Hematopoietic multipotent progenitor cell treated with erythropoietin and hydrocortisone succinate and interleukin-3 and kit ligand, for 4 days (in vitro differentiated cells): ENCODE data around the gene RFPL4AL1.
"Not testable (repeated sequence)": the region's sequence is repeated elsewhere in the genome, so short reads cannot be mapped to it uniquely, and the experiment has no call there.

Experiments
- DNase-seq: peaks from one replicate; pipeline ENCODE4 v3.0.0-alpha.2; 2015

Gene RFPL4AL1

DNA sequence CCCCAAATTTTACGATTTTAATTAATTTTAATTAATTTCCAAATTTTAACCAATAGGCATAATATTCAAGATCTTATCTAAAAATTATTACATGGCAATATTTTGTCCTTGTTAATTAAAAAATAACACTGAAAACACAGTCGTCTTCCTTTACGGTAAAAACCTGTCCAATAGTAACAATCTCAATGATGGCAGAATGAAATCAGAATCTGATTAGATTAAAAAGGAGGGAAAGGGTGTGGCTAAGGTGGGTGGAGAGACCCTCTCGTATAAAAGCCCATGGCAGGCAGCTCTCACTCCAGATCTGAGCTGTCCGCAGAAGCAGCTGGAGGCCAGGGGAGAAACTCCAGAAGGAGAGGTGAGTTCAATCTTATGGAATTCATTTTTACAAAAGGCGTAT, at the start of gene RFPL4AL1:
Gene RFPL4AL1 (plus strand): TSS at position 301 of the 400 bp plus-strand sequence. CDS start 2,687 bp downstream, outside the sequence.
- not testable (repeated sequence) for DNase-seq

DNA sequence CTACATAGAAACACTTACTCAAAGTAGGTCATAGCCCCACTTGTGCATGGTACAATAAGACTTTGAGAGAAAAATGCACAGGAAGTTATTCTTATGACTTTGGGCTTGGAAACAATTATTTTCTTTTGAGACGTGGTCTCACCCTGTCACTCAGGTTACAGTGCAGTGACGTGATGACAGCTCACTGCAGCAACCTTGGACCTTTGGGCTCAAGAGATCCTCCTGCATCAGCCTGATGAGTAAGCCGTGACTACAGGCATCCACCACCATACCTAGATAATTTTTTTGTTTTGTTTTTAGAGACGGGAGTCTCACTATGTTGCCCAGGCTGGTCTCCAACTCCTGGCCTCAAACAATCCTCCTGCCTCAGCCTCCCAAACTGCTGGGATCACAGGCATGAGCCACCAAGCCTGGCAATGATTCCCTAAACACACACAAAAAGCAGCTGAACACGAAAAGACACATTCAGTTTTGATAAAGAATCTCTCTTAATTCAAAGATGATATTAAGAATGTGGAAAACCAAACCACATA, 48.6 kb upstream of the RFPL4AL1 start:
- no peak for DNase-seq

DNA sequence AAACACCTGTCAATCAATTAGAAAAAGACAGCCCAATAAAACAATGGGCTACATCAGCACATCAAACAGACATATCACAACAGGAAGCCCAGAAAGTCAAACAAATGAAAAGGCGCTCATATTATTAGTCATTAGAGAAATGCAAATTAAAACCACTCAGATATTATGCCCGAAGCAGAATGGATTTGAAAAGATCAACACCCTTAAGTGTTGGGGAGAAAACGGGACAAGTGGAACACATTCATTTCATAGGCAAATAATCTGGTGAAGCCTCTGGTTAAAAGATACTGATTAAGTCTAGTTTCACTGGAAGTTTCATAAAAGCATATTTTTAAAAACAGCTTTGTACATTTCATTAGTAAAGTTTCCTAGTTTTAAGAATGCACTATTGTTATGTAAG, 48.1 kb upstream of the RFPL4AL1 start:
- DNase-seq: no peak

DNA sequence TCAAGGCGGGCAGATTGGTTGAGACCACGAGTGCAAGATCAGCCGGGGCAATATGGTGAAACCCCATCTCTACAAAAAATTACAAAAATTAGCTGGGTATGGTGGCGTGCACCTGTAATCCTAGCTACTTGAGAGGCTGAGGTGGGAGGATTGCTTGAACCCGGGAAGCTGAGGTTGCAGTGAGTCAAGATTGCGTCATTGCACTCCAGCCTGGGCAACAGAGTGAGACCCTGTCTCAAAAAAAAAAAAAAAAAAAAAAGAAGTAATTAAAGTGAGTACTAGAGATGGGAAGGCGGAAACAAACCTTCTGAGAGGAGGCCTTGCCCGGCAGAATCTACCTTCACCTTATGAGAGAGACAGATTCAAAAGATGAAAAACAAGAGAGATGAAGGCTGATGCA, 45.4 kb upstream of the RFPL4AL1 start:
- no peak for DNase-seq

DNA sequence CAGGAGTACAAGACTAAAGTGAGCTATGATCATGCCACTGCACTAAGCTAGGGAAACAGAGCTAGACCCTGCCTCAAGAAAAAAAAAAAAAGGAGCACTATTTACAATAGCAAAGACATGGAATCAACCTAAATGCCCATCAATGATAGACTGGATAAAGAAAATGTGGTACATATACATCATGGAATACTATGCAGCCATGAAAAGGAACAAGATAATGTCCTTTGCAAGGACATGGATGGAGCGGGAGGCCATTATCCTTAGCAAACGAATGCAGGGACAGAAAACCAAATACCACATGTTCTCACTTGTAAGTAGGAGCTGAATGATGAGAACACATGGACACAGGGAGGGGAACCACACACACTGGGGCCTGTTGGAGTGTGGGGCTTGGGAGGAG, 38.5 kb upstream of the RFPL4AL1 start:
- DNase-seq: not testable (repeated sequence)

DNA sequence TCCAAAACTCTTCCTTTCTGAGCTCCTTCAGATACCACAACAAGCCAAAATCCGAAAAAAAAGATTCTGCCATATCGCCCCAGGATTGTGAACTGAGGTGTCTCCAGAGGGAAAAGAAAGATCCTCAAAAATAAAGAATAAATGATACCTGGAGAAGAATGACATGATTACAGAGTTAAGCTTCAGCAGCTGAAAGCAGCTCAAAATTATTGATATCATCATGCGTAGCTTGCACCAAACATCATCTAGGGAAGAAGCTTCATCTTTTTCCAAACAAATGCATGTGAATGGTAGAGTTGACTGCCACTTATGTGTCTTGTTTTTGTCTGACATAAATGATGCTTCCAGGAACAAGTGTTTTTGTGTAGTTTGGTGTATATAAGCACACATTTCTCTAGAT, 30.6 kb upstream of the RFPL4AL1 start, which contains the start of gene NLRP9:
Gene NLRP9 (minus strand): TSS at position 101 of the 400 bp plus-strand sequence. CDS start 28 bp downstream, at position 73.
- no peak for DNase-seq

DNA sequence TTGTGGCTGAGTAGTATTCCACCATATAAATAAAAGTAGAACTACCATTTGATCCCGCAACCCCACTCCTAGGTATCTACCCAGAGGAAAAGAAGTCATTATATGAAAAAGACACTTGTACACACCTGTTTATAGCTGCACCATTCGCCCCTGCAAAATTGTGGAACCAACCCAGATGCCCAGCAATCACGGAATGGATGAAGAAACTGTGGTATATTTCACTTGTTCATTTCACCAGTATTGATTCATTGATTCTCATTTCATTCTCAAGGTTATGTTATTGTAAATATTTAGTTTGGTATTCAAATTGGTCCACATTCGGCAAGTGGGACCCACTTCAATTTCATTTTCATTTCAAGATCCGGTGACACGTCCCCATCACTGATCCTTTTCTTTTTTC, 18.2 kb upstream of the RFPL4AL1 start:
- no peak for DNase-seq

DNA sequence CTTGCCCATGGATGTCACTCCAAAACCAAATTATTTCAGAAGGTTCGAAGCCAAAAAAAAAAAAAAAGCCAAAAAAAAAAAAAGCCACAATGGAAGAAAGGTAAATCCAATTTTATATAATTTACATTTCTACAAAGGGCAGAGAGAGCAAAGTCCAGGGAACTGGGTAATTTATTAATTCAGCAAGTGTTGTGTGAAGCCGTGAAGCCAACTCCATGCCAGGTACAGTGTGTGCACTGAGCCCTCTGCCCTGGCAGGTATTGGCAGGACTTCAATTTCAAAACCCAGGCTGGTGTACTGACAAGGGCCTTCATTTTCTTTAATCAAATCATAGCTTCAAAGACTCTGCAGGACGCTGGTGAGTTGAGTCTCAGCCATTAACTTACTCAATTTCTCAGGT, 15.5 kb upstream of the RFPL4AL1 start:
- no peak for DNase-seq

DNA sequence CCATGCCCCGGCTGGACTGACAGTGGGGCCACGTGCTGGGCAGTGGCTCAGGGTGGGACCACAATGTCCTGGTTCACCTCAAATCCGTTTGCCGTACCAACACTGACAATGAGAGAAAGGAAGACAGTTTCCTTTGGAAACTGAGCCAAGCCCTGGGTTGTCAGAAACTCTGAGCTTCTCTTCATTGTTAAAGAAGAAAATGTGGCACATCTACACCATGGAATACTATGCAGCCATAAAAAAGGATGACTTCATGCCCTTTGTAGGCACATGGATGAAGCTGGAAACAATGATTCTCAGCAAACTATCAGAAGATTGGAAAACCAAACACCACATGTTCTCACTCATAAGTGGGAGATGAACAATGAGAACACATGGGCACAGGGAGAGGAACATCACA, 12.1 kb upstream of the RFPL4AL1 start:
- DNase-seq: not testable (repeated sequence)

DNA sequence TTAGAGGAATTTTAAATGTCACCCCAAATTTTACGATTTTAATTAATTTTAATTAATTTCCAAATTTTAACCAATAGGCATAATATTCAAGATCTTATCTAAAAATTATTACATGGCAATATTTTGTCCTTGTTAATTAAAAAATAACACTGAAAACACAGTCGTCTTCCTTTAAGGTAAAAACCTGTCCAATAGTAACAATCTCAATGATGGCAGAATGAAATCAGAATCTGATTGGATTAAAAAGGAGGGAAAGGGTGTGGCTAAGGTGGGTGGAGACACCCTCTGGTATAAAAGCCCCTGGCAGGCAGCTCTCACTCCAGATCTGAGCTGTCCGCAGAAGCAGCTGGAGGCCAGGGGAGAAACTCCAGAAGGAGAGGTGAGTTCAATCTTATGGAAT, 10.1 kb upstream of the RFPL4AL1 start, which contains the start of gene RFPL4A:
Gene RFPL4A (plus strand): TSS at position 301 of the 400 bp plus-strand sequence. CDS start 2,704 bp downstream, outside the sequence.
- not testable (repeated sequence) for DNase-seq

DNA sequence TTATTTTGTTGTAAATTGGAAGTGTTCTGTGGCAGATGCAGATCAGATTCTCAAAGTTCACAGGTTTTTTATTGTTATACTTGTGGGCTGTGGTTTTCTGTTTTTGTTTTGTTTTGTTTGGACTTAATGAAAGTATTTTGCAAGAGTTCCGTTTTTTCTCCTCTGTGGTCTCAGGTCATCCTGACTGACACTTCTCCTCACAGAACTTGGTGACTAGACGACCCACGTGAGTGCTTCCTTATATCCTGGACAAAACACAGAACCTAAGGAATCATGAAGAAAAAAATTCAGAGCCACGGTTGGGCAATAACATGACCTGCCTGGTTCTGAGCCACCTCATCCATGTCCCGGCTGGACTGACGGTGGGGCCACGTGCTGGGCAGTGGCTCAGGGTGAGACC, 2.5 kb upstream of the RFPL4AL1 start:
- DNase-seq: no peak

DNA sequence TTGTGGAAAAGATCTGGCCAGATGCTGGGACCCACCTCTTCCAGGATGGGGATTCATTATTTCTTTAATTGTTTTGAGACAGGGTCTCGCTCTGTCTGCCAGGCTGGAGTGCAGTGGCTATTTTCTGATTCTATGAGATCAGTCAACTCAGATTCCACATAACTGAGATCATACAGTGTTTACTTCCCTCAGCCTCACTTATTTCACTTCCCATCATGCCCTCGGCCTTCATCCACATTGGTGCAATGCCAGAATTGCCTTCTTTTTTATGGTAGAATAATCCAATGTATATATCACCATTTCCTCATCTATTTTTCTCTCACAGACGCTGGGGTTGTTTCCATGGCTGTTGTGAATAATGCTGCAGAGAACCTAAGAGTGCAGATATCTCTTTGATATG, 714 bp downstream of the RFPL4AL1 start:
- not testable (repeated sequence) for DNase-seq

DNA sequence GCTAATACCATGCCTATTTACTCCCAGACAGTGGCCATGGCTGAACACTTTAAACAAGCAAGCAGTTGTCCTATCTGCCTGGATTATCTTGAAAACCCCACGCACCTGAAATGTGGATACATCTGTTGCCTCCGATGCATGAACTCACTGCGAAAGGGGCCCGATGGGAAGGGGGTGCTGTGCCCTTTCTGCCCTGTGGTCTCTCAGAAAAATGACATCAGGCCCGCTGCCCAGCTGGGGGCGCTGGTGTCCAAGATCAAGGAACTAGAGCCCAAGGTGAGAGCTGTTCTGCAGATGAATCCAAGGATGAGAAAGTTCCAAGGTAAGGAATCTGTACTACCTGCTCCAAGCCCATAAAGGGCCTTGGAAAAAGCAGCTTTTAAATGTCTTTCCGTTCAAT, 8.6 kb downstream of the RFPL4AL1 start:
- peak; percentile 12 for DNase-seq

DNA sequence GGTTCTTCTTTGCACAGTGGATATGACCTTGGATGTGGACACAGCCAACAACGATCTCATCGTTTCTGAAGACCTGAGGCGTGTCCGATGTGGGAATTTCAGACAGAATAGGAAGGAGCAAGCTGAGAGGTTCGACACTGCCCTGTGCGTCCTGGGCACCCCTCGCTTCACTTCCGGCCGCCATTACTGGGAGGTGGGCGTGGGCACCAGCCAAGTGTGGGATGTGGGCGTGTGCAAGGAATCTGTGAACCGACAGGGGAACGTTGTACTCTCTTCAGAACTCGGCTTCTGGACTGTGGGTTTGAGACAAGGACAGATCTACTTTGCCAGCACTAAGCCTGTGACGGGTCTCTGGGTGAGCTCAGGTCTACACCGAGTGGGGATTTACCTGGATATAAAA, 9.4 kb downstream of the RFPL4AL1 start:
- no peak for DNase-seq

DNA sequence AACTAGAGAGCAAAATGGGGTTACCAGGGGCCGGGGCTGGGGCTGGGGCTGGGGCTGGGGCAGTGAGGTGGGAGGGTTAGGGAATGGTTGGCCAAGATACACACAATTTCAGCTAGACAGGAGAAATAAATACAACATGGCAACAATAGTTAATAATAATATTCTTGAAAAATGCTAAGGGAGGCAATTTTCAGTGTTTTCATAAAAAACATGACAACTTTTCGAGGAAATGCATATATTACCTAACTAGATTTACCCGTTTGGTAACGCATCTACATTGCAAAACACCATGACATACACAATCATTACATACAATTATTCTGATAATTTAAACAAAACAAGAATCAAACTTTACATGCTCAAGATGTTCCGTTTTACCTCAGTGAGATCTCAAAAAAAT, 12.2 kb downstream of the RFPL4AL1 start:
- no peak for DNase-seq

DNA sequence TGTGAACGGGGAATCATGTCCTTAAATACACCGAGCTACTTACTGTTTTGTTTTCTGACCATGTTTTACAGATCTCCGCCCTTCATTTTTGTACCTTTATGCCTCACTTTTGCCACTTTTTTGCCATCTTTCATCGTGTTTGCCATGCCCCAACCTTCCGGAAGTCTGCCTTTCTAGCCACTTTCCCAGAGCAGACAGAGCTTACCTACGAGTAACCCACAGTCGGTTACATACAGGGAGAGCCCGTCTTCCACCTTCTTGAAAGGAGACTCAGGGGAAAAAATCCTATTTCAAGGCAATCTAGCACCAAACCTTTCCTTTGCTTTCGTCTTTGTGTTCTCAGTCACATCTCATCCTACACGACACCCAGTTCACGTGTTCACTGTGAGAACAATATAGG, 26.1 kb downstream of the RFPL4AL1 start:
- DNase-seq: no peak

DNA sequence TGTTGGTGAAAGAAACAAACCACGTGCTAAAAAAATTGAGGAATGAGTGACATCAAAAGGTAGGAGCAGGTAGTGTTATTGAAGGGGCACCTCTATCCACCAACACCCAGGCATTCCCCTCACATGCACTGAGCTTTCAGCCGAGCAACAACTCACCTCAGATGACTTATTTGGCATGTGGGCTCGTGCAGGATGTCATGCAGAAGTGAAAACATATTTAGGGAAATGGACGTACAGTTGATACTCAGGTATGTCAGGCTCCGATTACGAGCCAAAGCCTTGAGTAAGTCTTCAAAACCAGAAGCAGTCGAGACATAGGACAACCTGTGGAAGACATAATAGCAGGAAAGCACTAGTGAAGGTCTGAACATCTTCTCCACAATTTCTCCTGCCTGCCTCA, 32.5 kb downstream of the RFPL4AL1 start:
- DNase-seq: no peak

DNA sequence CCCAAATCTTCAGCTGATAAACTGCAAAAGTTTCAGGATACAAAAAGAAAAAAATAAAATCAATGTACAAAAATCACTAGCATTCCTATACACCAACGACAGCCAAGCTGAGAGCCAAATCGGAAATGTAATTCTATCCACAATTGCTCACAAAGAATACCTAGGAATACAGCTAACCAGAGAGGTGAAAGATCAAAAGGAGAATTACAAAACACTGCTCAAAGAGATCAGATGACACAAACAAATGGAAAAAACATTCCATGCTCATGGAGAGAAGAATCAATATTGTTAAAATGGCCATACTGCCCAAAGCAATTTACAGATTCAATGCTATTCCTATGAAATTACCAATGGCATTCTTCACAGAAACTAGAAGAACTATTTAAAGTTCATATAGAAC, 33.4 kb downstream of the RFPL4AL1 start:
- DNase-seq: no peak

DNA sequence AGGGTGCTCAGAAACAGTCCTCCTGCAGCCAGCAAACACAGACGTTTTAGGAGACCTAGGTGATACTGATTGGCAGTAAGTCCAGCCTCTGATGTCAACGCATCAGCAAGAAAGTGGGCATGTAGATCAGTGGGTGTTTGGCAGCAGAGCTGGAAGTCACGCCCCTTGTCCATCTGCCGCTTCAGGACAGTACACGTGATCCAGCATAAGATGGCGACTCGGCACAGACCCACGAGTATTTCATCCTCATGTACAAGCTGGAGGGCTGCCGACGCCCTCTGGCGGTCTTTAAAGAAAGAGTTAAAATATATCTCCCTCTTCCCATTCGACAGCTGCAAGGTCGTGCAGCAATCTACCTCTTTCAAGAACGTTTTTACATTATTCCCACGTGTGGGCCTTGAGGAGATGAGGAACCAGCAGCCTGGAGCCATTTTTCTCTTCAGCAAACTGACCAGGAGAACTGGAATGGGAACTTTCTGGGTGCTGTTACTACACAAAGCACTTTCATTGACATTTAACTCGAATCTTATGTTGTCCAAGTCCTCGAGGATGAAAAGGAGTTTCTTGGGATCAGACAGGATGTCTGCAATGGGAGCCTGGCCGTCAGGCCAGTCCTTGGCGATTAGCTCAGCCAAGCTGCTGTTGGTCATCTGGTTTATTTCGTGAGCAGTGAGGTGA, 40.6 kb downstream of the RFPL4AL1 start:
- peak; percentile 87 for DNase-seq

DNA sequence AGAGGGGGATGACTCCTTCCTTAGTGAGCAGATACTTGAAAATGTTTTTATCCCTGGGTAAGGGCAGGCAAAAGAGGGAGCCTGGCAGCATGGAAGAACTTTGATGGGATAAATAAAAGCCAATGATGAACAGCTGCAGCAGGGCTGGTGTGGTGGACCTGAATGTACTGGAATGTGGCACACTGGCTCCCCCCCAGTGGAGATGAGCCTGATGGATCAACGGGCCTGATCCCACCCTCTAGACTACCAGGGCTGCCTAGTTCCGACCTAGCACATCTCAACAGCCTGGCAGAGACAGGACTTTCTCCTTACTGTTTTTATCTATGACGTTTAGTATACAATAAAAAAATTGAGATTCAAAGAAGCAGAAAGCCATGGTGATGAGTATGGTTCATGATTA, 42.4 kb downstream of the RFPL4AL1 start:
- no peak for DNase-seq

DNA sequence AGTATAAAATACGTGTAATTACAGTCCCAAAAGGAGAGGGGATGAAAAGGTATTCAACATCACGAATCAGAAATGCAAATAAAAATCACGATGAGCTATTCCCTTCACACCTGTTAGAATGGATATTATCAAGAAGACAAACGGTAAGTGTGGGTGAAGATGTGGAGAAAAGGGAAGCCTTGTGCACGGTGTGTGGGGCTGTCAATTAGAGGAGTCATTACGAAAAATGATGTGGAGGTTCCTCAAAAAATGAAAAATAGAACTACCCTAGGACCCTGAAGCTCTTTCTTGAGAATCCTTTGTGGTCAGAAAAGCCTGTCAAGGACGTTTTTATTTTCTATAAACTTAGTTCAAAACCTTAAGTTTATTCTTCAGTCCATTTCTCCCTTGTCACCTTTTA, 43.5 kb downstream of the RFPL4AL1 start:
- no peak for DNase-seq

DNA sequence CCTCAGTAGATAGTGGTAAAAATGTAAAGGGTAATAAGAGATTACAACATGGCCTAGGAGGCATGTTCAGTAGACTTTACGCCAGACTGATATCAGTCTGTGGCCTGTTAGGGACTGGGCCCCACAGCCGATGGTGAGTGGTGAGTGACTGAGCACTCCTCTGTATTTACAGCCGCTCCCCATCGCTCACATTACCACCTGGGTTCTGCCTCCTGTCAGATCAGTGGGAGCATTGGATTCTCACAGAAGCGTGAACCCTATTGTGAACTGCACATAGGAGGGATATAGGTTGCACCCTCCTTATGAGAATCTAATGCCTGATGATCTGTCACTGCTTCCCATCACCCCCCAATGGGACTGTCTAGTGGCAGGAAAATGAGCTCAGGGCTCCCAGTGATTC, 45.0 kb downstream of the RFPL4AL1 start:
- DNase-seq: no peak

DNA sequence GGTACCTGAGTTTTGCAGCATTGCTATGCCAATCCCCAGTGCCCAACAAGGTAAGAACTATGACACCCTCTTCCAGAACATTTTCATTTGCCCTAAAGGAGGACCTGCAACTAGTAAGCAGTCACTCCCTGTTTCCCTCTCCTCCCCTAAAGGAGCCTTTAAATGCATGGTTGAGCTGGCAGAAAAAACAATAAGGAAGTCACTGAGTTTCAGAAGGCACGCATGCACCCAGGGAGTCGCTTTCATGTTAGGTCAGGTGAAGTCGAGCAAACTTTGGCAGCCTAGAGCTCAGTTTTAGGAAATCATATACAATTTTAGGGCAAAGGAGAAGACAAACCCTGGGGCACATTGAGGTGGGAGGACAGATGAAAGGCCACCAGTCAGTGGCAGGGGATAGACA, 51.1 kb downstream of the RFPL4AL1 start:
- DNase-seq: no peak
